ENCODE measurements around the gene NPAS4.
"Not testable (repeated sequence)": the region's sequence is repeated elsewhere in the genome, so short reads cannot be mapped to it uniquely, and the experiment has no call there.

The NPAS4 gene

DNA sequence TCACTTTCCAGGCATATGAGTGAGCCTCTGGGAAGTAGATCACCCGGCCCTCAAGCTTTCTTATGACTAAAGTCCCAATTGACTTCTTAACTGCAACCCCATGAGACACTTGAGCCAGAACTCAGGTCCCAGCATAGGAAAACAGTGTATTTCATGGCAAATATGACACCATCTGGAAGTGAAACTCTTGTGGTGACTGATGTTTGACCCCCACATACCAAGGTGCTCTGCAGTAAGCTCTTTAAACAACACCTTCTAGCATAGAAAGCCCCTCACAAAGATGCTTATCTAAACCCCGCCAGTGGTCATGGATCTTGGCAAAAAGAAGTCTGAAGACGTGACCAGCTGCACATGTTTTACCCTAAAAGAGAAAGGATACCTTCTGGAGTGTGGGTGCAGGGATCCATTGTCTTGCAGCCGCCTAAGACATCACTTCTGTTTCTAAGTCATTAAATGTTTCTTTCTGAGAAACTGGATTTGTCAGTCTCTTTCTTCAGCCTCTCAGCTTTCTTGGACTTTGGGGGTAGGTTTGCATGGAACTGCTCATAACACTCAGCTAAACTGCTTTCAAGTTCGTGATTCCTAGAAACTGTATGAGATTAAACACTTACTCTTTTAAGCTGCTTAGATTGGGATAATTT, 38.4 kb downstream of the NPAS4 start:
- no peak for DNase-seq

DNA sequence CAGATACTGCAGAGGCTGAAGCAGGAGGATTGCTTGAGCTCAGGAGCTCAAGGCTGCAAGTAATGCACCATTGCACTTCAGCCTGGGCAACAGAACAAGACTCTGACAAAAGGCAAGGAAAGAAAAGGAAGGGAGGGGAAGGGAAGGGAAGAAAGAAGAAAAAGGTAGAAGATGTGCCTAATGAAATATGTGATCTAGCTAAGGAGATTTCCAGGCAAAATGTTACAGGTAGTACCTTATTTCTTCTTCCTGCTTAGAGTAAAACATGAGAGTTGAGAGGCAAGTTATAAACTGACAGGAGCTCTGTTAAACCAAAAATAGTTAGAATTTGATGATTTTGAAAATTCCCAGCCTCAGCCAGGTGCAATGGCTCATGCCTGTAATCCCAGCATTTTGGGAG, 41.2 kb downstream of the NPAS4 start:
- no peak for DNase-seq

DNA sequence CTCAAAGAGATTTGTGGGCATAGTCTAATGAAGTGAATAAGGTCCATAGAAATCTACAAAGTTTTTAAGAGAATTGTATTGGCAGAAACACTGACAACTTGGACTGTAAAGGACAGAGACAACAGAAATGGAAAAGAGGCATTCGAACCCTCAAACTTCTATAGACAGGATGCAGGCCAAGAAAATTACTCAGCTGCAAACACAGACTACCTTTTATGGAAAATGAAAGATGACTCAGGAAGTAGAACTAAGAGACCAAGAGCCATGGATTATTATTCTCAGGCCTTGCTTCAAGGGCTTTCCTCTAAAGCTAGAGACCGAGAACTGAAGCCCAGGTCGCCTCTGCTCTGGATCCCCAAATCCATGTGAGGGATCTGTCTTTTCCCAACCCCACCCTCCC, 42.1 kb downstream of the NPAS4 start:
- no peak for DNase-seq

DNA sequence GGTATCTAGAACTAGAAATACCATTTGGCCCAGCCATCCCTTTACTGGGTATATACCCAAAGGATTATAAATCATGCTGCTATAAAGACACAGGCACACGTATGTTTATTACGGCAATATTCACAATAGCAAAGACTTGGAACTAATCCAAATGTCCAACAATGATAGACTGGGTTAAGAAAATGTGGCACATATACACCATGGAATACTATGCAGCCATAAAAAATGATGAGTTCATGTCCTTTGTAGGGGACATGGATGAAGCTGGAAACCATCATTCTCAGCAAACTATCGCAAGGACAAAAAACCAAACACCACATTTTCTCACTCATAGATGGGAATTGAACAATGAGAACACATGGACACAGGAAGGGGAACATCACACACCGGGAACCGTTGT, 43.3 kb downstream of the NPAS4 start:
- not testable (repeated sequence) for DNase-seq

DNA sequence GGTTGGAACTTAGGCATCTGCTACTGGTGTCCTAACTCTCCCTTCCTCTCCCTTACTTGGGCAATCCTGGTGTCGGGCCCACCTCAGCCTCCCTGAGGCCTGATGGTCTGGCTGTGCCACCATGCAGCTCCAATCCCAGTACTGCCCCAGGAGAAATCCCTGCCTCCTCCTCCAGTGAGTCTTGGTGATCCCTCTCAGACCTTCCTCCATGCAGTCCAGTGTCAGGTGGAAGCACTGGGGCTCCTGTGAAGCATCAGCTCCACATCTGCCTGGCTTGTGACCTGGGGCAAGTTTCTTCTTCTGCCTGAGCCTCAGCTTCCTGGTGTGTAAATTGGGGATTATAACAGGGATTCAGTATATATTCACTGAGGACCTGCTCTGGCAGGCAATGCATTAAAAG, 44.1 kb downstream of the NPAS4 start:
- DNase-seq, result no peak

DNA sequence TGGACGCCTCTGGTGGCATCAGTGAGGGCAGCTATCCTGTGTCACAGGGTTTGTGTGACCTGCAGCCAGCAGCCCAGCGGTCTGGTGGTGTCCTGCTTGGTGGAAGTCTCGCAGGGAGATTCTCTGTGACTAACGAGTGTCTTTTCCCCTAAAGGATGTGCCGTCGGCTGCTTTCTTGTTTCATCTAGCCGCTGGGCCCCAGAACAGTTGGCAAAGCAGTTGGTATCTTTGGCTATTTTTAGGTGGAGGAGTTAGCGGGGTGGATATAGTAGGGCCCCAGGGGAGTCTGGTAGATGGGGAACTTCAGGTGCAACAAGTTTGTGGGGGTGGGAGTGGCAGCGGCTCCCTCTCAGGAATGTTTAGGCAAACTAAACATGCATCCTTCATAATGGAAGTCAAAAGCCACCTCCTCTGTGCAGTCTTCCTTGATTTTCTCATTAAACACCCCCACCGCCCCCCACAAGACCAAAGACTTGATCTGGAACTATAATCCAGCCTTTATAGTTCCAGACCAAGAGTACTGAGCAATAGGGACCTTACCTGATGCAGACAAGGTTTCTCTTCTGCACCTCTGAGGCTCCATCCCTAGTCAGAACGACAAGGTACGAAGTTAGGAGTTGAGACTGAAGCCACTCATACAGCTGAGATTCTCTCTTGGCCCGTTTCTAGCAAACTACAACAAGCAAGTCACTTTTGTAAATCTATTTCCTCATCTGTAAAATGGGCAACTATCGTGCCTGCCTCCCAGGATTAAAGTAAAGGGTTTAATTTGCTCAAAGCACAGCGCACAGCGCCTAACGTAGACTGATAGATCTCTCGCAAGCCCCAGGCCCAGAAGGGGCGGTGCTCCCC, 44.8 kb downstream of the NPAS4 start:
- DNase-seq, result no peak

DNA sequence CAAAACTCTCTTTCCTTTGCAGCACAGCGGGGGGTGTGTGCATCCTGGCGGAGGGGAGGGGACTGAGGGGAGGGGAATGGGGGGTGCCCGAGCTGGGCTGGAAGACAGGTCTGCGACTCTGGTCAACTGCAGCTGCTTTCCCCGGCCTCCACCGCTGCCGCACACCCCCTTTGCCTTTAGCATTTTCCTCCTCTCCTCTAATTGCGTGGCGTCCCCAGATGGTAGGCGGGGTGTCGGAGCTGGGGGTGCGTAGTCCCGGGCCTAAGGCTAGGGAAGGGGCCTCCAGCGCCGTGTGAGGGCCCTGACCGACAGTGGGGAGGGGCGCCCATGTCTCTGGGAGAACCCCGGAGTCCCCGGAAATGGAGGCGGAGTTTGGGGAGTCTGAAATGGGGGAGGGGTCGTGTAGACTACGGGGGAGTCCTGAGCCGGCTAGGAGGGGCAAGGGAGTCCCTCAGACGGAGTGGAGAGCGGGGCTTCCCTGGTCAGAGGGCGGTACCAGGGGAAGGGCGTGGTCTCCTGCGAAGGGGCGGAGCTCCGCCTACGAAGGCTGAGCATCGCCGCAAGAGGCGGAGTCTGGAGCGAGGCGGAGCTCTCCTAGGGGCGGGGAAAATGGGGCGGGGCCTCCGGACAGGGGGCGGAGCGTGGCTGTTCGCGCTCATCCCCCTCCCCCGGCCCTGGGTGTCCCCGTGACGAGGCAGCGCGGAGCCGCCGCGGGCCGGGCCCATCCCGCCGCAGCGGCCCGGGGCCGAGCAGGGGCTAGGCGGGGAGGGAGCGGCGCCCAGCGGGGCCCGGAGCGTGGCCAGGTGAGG, 45.6 kb downstream of the NPAS4 start, which contains the start of gene PELI3:
TSS of gene PELI3 (plus strand) at position 681 of the 809 bp plus-strand sequence. CDS start 1,224 bp downstream, outside the sequence.
- peak; percentile 97 for DNase-seq

DNA sequence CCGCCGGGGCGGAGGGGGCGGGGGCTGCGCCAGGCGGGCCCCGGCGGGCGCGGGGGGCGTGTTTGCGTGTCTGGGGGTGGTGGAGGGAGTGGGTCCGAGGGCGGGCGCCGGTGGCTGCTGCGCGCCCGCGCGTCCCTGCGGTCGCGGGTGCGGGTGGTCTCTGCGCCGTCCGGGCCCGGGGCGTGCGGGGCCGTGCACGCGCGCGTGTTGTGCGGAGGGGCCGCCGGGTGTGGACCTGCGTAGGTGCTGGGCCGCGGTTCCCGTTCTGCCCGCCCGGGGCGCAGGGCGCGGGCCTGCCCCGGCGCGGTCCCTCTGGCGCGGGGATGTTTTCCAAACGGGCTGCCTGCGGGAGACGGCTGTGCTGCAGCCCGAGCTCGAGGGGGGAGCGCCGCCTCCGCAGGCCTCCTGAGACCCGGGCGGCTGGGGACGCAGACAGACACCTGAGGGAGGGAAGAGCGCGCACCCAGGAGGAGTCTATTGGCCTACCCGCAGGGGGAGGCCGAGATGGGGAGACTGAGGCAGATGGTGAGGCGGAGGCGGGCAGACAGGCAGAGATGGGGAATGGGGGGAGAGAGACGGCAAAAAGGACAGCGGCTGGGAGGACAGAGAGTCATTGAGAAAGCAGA, 46.3 kb downstream of the NPAS4 start:
- no peak for DNase-seq

DNA sequence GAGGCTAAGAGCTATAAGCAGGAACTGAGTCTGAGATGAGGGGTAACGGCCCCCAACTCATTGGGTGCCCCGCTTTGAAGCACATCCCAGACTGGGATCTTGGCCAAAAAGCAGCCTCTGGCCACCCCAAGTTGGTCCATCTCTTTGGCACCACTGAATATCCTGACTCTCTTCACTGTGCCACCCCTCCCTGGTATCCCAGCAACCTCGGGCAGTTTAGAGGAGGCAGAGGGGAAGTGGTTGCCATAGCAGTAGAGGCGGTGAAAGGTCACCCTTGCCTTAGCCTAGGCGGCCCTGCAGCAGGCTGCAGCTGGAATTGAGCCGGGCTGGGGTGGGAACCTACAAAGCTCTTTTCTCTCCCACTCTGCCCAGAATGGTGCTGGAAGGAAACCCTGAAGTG, 46.9 kb downstream of the NPAS4 start:
- DNase-seq, result no peak

DNA sequence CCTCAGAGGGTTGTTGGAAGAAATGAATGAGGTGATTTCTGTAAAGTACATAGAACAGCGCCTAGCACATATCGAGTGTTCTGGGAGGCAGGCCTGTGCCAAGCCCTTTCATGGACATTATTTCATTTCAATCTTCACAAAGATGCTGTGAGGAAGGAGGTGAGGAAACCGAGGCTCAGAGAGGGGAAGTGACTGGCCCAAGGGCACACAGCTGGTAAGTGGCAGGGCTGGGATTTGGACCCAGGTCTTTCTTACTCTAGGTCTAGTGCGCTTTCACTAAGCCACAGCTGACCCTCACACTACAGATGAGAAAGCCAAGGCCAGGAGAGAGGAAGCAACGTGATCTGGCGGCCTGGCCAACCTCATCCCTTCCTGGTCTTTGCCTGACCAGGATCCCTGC, 47.9 kb downstream of the NPAS4 start:
- DNase-seq, result no peak

DNA sequence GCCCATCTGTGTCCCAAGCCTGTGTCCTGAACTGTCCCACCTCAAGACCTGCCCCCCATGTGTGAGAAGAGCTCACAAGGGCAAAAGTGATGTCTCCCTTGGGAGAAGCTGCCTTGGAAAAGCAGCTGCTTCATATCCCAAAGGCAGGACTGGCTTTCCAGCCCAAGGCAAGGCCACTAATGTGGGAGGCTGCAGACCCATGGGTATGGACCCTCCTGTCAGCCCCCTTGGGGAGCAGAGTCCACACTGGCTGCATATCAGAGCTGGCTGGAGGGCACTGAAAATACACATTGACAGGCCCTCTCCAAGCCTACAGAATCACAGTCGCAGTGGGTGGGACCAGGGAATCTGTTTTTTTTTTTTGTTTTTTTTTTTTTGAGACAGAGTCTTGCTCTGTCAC, 48.6 kb downstream of the NPAS4 start:
- no peak for DNase-seq

DNA sequence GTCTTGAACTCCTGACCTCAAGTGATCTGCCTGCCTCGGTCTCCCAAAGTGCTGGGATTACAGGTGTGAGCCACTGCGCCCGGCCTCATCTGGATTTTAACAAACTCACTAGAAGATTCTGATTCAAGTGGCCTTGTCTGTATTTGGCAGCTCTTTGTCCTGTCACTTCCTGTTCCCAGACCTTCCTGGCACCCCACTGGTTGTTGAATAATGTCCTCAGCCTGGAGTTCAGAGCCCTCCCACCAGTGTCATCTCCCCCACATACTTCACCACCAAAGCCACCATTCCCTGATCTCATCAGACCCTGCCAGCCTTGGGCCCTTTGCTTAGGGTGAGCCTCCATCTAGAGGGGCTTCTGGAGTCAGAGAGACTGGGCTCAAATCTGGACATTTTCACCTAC, 49.2 kb downstream of the NPAS4 start:
- no peak for DNase-seq

DNA sequence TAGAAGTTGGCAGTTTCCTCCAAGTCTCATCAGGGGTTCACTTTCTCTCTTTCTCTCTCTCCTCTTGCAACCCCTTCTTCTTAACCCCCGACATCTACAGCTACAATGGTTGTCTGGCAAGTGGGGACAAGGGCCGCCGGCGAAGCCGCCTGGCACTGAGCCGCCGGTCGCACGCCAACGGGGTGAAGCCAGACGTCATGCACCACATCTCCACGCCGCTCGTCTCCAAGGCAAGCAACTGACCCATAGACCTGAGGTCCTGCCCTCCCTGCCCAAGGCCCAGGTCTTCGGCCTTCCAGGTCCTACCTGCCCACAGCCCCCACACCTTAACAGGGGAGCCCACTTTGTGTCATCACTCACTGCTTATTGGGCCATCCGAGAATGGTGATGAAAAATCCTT, 50.3 kb downstream of the NPAS4 start:
- no peak for DNase-seq

DNA sequence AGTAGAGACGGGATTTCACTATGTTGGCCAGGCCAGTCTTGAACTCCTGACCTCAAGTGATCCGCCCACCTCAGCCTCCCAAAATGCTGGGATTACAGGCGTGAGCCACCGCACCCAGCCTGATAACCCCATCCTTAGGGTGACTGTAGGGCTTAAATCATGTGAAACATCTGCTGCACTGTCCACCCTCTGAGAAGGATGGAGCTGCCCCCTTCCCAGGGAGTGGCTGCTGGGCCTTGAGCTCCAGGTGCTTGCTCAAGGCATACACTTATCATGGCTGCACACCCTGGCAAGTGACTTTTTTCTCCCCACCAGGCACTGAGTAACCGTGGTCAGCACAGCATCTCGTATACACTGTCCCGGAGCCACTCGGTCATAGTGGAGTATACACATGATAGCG, 51.2 kb downstream of the NPAS4 start:
- DNase-seq, result no peak

DNA sequence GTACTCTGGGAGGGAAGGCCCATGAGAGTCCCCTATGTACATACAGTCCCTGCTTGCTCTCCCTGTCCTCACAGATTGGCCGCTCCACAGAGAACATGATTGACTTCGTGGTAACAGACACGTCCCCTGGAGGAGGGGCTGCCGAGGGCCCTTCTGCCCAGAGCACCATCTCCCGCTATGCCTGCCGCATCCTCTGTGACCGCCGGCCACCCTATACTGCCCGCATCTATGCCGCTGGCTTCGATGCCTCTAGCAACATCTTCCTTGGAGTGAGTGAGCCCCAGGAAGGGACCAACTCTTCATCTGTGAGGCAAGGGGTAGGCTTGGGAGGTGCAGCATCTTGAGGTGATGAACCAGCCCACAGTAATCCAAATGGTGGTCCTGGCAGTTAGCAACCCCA, 52.3 kb downstream of the NPAS4 start:
- no peak for DNase-seq

DNA sequence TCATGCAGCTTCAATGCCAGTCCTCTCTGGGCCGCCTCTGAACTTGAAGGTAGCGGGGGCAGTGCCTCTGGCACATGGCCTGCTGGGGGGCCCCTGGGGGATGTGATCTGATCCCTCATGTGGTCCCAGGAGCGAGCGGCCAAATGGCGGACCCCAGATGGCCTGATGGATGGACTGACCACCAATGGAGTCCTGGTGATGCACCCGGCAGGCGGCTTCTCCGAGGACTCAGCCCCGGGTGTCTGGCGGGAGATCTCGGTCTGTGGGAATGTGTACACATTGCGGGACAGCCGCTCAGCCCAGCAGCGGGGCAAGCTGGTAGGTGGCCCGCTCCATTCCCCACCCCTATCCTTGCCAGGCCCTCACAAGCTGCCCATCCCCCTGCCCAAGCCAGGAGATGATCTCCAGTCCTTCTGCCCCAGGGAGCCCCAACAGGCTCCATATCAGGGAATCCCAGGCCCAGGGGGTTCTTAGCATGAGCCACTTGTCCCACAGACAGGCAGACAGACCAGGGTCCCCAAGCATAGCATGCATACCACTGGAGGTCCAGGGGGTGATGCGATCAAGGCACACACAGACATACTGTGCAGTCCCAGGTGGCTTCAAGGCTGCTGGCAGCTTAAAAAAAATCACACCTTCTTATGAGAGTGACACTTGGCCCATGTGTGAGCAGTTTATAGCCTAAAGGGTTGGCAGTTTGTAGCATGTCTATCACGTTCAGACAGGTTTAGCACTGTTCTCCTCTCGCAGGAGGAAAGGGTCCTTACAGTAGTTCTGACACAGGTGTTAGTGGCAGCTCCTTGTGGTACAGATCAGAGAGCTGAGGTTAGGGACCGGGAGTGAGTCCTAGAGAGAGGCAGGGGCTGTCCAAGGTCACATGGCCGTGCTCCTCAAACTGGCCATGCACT, 53.0 kb downstream of the NPAS4 start:
- DNase-seq, result no peak

DNA sequence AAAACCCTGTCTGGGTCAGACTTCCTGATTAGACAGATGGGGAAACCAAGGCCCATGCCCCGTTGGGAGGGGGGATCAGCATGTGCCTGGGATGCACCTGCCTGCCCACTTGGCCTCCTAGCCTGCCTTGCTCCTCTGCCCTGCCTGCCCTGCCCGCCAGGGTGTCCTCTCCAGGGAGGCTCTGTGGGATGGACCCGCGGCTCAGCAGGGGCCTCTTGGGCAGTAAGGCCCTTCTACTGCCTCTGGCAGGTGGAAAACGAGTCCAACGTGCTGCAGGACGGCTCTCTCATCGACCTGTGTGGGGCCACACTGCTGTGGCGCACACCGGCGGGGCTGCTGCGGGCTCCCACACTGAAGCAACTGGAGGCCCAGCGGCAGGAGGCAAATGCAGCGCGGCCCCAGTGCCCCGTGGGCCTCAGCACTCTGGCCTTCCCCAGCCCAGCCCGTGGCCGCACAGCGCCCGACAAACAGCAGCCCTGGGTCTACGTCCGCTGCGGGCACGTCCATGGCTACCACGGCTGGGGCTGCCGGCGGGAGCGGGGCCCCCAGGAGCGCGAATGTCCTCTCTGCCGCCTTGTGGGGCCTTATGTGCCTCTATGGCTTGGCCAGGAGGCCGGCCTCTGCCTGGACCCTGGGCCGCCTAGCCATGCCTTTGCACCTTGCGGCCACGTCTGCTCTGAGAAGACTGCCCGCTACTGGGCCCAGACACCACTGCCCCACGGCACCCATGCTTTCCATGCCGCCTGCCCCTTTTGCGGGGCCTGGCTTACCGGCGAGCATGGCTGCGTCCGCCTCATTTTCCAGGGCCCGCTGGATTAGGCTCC, 54.7 kb downstream of the NPAS4 start:
- DNase-seq, result no peak

Measured in effector CD8-positive, alpha-beta T cell (primary cell).